ENCODE measurements around the gene STK40.

- TF ChIP-seq CTCF (IDR thresholded peaks at IDR 0.05 in 2 of 3, conservative IDR thresholded peaks at IDR 0.05 in 1 of 3; ENCODE audit: insufficient read depth in 2 of 3, low read depth in 1 of 3, low read length in 3 of 3), result no peak
- no peak for TF ChIP-seq TEAD2 (tag; IDR thresholded peaks at IDR 0.05)
- no peak for TF ChIP-seq RAD21 (CRISPR knock-in tag; conservative IDR thresholded peaks at IDR 0.05 in 1 of 2, IDR thresholded peaks at IDR 0.05 in 1 of 2)
- TF ChIP-seq ZBTB43 (CRISPR knock-in tag; IDR thresholded peaks at IDR 0.05), result no peak
- TF ChIP-seq CHD2 (IDR thresholded peaks at IDR 0.05; ENCODE audit: low read depth, low read length), result no peak
- TF ChIP-seq, protein P1, sequence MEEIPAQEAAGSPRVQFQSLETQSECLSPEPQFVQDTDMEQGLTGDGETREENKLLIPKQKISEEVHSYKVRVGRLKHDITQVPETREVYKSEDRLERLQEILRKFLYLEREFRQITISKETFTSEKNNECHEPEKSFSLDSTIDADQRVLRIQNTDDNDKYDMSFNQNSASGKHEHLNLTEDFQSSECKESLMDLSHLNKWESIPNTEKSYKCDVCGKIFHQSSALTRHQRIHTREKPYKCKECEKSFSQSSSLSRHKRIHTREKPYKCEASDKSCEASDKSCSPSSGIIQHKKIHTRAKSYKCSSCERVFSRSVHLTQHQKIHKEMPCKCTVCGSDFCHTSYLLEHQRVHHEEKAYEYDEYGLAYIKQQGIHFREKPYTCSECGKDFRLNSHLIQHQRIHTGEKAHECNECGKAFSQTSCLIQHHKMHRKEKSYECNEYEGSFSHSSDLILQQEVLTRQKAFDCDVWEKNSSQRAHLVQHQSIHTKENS (CRISPR knock-in tag; IDR thresholded peaks at IDR 0.05), result no peak
- no peak for TF ChIP-seq CAMTA2 (CRISPR knock-in tag; conservative IDR thresholded peaks at IDR 0.05)
- no peak for TF ChIP-seq ZNF699 (CRISPR knock-in tag; IDR thresholded peaks at IDR 0.05; ENCODE audit: insufficient replicate concordance)
- TF ChIP-seq TAF1 (IDR thresholded peaks at IDR 0.05; ENCODE audit: control insufficient read depth, extremely low read depth, insufficient read depth, low read length, severe bottlenecking), result no peak
- TF ChIP-seq ZNF384 (IDR thresholded peaks at IDR 0.05; ENCODE audit: low read depth, low read length), result no peak
- TF ChIP-seq NFIC (IDR thresholded peaks at IDR 0.05), result no peak
- TF ChIP-seq LCOR (CRISPR knock-in tag; IDR thresholded peaks at IDR 0.05), result no peak
- TF ChIP-seq GTF2A2 (tag; IDR thresholded peaks at IDR 0.05), result no peak
- no peak for TF ChIP-seq MAZ (CRISPR knock-in tag; conservative IDR thresholded peaks at IDR 0.05 in 1 of 2, IDR thresholded peaks at IDR 0.05 in 1 of 2)
These were observed 40.4 kb downstream of the STK40 start for GRCh38 chr1:36345353-36345752.
